IPS-20b (cell line): Measurements from ENCODE around the gene FARS2.

ENCODE experiments used
- H3K27ac ChIP-seq: one replicate; pipeline ENCODE4 v1.5.1; 2013; ENCODE audit warnings: low read length
- H3K27me3 ChIP-seq: 2 replicates; pipeline ENCODE4 v1.6.1; 2013; ENCODE audit warnings: mild to moderate bottlenecking, low read length, inconsistent platforms; ENCODE audit not compliant: insufficient read depth
- H3K36me3 ChIP-seq: 2 replicates; pipeline ENCODE4 v1.6.1; 2013; ENCODE audit warnings: low read depth, mild to moderate bottlenecking, inconsistent platforms, low read length, moderate library complexity; ENCODE audit not compliant: insufficient read depth
- H3K4me1 ChIP-seq: 2 replicates; pipeline ENCODE4 v1.6.1; 2013; ENCODE audit warnings: mild to moderate bottlenecking, control low read depth, inconsistent platforms, low read length, moderate library complexity; ENCODE audit not compliant: insufficient read depth
- H3K4me3 ChIP-seq: 2 replicates; pipeline ENCODE4 v1.5.1; 2013; ENCODE audit warnings: mild to moderate bottlenecking, low read length, inconsistent platforms
- H3K9ac ChIP-seq: 2 replicates; pipeline ENCODE4 v1.6.1; 2013; ENCODE audit warnings: low read depth, mild to moderate bottlenecking, inconsistent platforms, low read length, moderate library complexity
- H3K9me3 ChIP-seq: 2 replicates; pipeline ENCODE4 v1.6.1; 2013; ENCODE audit warnings: mild to moderate bottlenecking, low read depth, low read length, inconsistent platforms; ENCODE audit not compliant: insufficient read depth

The FARS2 gene

GRCh38 chr6:5416250-5416649 lies 154.9 kb downstream of the FARS2 start:
- Histone ChIP-seq H3K4me1 (peaks cover 16% of the 10 kb centered on the region; the same call in 1 of the 2 replicates), H3K4me3 (no peak overlapping the region), H3K27me3 (no peaks in the 10 kb centered on the region)

GRCh38 chr6:5422321-5422915 lies 161.1 kb downstream of the FARS2 start:
- no peaks in the 10 kb centered on the region for H3K4me1 ChIP-seq
- H3K27ac ChIP-seq: no peak overlapping the region
- no peak overlapping the region for H3K9ac ChIP-seq
- H3K9me3 ChIP-seq: no peaks in the 10 kb centered on the region
- no peak overlapping the region for H3K4me3 ChIP-seq
- H3K36me3 ChIP-seq: no peaks in the 10 kb centered on the region
- no peaks in the 10 kb centered on the region for H3K27me3 ChIP-seq

More at GRCh38 chr6:5416250-5416649, 154.9 kb downstream of the FARS2 start:
- Histone ChIP-seq H3K9me3 (no peaks in the 10 kb centered on the region), H3K36me3 (no peaks in the 10 kb centered on the region), H3K9ac (no peak overlapping the region), H3K27ac (no peak overlapping the region)

DNA sequence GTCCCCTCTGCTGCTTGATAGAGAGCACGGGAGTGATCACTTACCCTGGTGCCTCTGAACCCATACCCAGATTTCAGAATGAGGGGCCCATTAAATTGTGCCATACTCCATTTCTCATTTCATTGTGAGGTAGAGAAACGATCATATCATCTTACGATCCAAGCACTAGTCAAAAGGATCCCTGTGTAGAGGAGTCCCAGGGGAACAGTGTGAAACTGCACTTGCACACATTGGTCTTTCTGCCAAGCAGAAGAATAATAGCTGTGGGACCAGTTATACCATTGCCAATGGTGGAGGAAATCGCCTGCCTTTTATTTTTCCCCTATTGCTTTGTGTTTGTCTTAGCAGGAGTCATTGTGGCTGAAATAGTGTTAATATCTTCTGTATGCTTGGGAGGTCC lies 161.9 kb downstream of the FARS2 start:
- H3K27ac ChIP-seq: no peak overlapping the region
- no peaks in the 10 kb centered on the region for H3K27me3 ChIP-seq
- no peaks in the 10 kb centered on the region for H3K4me1 ChIP-seq
- no peak overlapping the region for H3K9ac ChIP-seq
- H3K4me3 ChIP-seq: no peak overlapping the region
- no peaks in the 10 kb centered on the region for H3K9me3 ChIP-seq
- H3K36me3 ChIP-seq: no peaks in the 10 kb centered on the region

DNA sequence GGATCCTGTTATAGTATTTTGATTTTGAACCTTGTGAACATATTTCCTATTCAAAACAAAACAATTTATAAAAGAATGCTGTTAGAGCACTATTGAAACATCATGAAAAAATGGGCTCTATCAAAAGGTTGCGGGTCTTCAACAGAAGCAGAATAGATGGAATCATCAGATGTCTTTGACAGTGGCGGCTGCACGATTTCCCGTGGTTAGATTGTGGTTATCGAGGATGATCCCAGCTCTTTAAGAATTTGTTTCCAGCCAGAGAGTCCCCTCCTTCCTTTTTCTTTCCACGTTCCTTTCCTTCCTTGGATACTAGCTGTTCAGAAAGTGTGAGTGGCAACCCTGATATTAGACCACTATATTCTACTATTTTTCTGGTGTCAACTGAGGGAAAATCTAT lies 163.4 kb downstream of the FARS2 start:
- Histone ChIP-seq H3K27ac (no peak overlapping the region), H3K9ac (no peak overlapping the region), H3K9me3 (no peaks in the 10 kb centered on the region), H3K4me3 (no peak overlapping the region), H3K36me3 (no peaks in the 10 kb centered on the region), H3K27me3 (no peaks in the 10 kb centered on the region), H3K4me1 (no peaks in the 10 kb centered on the region)

GRCh38 chr6:5425267-5425666 lies 164.0 kb downstream of the FARS2 start:
- H3K4me3 ChIP-seq: no peak overlapping the region
- H3K27me3 ChIP-seq: no peaks in the 10 kb centered on the region
- H3K27ac ChIP-seq: no peak overlapping the region
- H3K36me3 ChIP-seq: no peaks in the 10 kb centered on the region
- H3K9me3 ChIP-seq: no peaks in the 10 kb centered on the region
- no peaks in the 10 kb centered on the region for H3K4me1 ChIP-seq
- no peak overlapping the region for H3K9ac ChIP-seq

- H3K9me3 ChIP-seq: no peaks in the 10 kb centered on the region
- no peak overlapping the region for H3K27ac ChIP-seq
- no peak overlapping the region for H3K9ac ChIP-seq
- H3K4me3 ChIP-seq: no peak overlapping the region
- no peaks in the 10 kb centered on the region for H3K27me3 ChIP-seq
- no peaks in the 10 kb centered on the region for H3K36me3 ChIP-seq
- peaks cover 3% of the 10 kb centered on the region; the same call in 1 of the 2 replicates for H3K4me1 ChIP-seq
Measured at GRCh38 chr6:5425797-5426196, 164.5 kb downstream of the FARS2 start.

DNA sequence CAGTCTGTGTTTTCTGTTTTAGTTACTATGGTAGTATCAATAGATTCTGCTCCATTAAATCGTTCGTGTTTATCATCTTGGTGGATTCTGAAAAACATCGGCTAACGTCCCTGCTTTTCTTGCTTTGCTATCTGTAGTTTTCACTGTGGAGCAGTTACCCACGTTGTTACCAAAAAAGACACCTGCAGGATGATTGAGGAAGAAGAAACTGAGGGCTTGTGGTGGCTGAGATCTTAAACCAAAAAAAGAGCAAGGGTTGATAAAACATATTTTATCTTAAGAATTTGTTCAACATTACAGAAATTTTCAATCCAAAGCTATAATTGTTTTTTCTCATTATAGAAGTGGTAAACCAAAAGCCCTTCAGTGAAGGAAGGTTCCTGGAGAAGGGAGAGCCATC lies 166.3 kb downstream of the FARS2 start:
- Histone ChIP-seq H3K4me3 (no peak overlapping the region), H3K36me3 (no peaks in the 10 kb centered on the region), H3K9me3 (no peaks in the 10 kb centered on the region), H3K9ac (no peak overlapping the region), H3K27me3 (no peaks in the 10 kb centered on the region), H3K27ac (no peak overlapping the region), H3K4me1 (peaks cover 11% of the 10 kb centered on the region; the same call in 1 of the 2 replicates)

GRCh38 chr6:5433324-5433723 lies 172.0 kb downstream of the FARS2 start:
- Histone ChIP-seq H3K36me3 (no peaks in the 10 kb centered on the region), H3K9me3 (no peaks in the 10 kb centered on the region), H3K4me3 (no peak overlapping the region), H3K27ac (no peak overlapping the region), H3K27me3 (no peaks in the 10 kb centered on the region), H3K9ac (no peak overlapping the region), H3K4me1 (peaks cover 13% of the 10 kb centered on the region; the same call in 1 of the 2 replicates)

- Histone ChIP-seq H3K9me3 (no peaks in the 10 kb centered on the region), H3K4me3 (no peak overlapping the region), H3K27me3 (no peaks in the 10 kb centered on the region), H3K9ac (no peak overlapping the region), H3K4me1 (peaks cover 28% of the 10 kb centered on the region; the same call in 1 of the 2 replicates), H3K36me3 (no peaks in the 10 kb centered on the region), H3K27ac (no peak overlapping the region)
Measured at GRCh38 chr6:5435449-5435848, 174.1 kb downstream of the FARS2 start.

DNA sequence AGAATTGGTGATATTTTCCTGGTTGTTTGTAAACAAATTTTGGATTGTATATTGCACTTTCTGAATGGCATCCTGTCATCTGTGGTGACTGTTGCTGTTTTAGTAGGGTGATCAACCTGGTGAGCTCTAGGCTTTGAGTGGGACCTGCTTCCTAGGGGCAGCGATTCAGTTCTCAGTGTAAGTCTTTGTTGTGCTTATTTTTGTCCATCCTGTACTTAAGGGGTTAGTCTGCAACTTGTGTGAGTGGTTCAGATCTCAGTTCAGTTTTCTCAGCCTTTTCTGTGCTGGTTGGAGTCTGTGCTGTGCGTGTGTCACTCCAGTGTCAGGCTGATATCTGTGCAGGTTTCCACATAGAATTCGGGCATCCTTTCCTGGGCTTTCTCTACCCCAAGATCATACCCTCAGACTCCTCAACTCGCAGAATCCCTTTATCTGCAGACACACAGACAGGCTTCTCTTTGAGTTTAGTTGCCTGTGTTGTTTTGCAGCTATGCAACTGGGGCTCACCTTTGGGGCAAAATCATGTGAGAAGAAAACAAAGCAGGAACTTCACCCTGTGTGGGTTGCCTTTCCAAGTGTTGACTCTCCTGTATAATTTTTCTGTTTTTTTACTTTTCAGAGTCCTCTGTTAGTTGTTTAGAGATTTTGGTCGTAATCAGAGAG lies 177.7 kb downstream of the FARS2 start:
- Histone ChIP-seq H3K27ac (no peak overlapping the region), H3K4me1 (peaks cover 16% of the 10 kb centered on the region; the same call in 1 of the 2 replicates), H3K4me3 (peak overlapping the region; percentile 58), H3K27me3 (no peaks in the 10 kb centered on the region), H3K36me3 (no peaks in the 10 kb centered on the region), H3K9me3 (no peaks in the 10 kb centered on the region), H3K9ac (peak overlapping the region; percentile 61)

DNA sequence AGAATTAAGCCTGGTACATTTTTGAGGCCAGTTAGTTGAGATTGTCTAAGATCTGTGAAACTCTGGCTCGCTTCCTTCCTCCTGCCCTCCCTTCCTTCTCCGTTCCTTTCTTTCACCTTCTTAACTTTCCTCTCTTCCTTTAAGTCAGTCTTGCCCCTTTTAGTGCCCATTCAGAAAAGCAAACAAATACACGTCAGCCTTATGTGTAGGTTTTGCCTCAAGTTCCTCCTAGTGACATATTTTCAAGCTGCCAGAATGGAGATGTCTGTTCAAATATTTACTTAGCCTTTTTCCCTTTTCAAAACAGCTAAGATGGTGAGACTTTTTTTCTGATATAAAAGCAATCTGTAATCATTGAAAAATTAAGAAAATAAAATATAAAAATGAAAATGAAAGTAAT lies 178.4 kb downstream of the FARS2 start:
- Histone ChIP-seq H3K27me3 (no peaks in the 10 kb centered on the region), H3K4me3 (peak overlapping the region; percentile 58; the same call in 1 of the 2 replicates), H3K9ac (peak overlapping the region; percentile 61; the same call in 1 of the 2 replicates), H3K9me3 (no peaks in the 10 kb centered on the region), H3K36me3 (no peaks in the 10 kb centered on the region), H3K4me1 (peaks cover 16% of the 10 kb centered on the region; the same call in 1 of the 2 replicates), H3K27ac (no peak overlapping the region)

DNA sequence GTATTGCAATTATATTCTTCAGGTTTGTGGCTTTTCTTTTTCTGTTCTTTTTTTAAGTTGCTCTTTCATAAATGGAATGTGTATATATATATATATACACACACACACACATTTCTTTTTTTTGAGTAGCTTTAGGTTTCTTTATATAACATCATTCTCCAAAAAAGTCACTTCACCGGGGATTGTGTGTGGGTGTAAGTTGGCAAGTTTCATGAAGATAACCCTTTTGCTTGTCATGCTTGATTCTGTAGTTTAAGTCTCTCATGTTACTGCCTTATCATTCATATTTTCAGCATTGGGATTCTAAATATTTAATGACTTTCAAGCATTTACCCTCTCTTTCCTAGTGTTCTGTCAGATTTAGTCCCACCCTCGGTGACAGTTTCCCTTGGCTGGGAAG lies 181.0 kb downstream of the FARS2 start:
- Histone ChIP-seq H3K9ac (no peak overlapping the region), H3K36me3 (no peaks in the 10 kb centered on the region), H3K4me3 (no peak overlapping the region), H3K27me3 (no peaks in the 10 kb centered on the region), H3K4me1 (peaks cover 16% of the 10 kb centered on the region; the same call in 1 of the 2 replicates), H3K27ac (no peak overlapping the region), H3K9me3 (no peaks in the 10 kb centered on the region)
